ENCODE data around the gene FILIP1.
A peak's percentile ranks its signal among the peaks of the same experiment; 100 is the strongest.

Gene FILIP1

DNA sequence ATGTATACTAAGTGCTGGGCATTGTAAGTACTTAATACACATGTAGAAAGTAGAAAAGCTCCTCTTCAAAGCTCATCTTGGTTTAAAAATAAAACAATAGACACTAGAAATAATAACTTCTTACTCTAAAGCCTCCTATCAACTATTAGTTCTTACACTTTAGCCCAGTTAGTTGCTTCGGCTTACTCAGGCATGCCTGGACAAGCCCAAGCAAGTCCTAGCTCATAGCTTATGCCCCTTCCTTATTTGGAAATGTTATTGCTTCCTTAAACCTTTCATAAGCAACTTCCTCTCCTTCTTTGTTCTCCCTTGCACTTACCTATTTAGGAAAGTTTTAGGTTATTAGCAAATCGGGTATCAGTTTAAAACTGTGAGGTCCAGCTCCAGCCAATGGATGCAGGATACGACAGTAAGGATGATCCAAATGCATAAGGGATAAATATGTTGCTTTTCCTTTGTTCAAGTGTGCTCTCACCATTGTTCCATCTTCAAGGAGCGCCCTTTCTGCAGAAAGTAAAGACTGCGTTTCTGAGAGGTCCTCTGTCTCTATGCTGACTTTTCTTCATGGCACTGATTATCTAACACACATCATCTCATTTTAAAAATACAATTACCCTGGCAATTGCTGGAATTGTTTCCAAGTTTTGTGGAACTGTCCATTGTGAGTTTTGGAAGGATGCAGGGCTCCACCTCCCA lies 221.3 kb downstream of the FILIP1 start:
- no peak overlapping the region for H3K4me3 ChIP-seq (ENCODE audit: low read depth, low read length)
- POLR2A ChIA-PET = no interaction called here
- TF ChIP-seq, protein P1, sequence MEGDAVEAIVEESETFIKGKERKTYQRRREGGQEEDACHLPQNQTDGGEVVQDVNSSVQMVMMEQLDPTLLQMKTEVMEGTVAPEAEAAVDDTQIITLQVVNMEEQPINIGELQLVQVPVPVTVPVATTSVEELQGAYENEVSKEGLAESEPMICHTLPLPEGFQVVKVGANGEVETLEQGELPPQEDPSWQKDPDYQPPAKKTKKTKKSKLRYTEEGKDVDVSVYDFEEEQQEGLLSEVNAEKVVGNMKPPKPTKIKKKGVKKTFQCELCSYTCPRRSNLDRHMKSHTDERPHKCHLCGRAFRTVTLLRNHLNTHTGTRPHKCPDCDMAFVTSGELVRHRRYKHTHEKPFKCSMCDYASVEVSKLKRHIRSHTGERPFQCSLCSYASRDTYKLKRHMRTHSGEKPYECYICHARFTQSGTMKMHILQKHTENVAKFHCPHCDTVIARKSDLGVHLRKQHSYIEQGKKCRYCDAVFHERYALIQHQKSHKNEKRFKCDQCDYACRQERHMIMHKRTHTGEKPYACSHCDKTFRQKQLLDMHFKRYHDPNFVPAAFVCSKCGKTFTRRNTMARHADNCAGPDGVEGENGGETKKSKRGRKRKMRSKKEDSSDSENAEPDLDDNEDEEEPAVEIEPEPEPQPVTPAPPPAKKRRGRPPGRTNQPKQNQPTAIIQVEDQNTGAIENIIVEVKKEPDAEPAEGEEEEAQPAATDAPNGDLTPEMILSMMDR (IDR thresholded peaks at IDR 0.05; ENCODE audit: insufficient read depth, low read length, missing control alignments) = no peak
- CTCF ChIA-PET = interaction anchor here (1.1 to 2.7 kb wide), 5 partner anchors 8 to 274 kb away, joined by 3 to 8 read pairs (median 4); no protein-coding TSS in a partner anchor
- no peak for DNase-seq (ENCODE audit: low read depth, low spot score)

DNA sequence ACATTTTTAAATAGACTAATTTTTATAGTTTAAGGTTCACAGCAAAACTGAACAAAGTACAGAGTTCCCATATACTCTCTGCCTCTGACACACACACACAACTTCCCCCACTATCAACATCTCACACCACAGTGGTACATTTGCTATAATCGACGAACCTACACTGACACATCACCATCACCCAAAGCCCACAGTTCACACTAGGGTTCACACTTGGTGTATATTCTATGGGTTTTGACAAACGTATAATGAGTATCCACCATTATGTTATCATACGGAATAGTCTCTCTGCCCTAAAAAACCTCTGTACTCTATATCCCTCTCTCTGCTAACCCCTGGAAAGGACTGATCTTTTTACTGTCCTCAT lies 224.6 kb downstream of the FILIP1 start:
- CTCF ChIA-PET = interaction anchor here (1.3 to 4.5 kb wide), 8 partner anchors 11 to 278 kb away, joined by 5 to 86 read pairs (median 46); partner anchors contain the start of gene TMEM30A
- DNase-seq (ENCODE audit: low read depth, low spot score) = no peak
- POLR2A ChIA-PET = no interaction called here
- no peak overlapping the region for H3K4me3 ChIP-seq (ENCODE audit: low read depth, low read length)
- TF ChIP-seq, protein P1 (IDR thresholded peaks at IDR 0.05; ENCODE audit: insufficient read depth, low read length, missing control alignments) = no peak

DNA sequence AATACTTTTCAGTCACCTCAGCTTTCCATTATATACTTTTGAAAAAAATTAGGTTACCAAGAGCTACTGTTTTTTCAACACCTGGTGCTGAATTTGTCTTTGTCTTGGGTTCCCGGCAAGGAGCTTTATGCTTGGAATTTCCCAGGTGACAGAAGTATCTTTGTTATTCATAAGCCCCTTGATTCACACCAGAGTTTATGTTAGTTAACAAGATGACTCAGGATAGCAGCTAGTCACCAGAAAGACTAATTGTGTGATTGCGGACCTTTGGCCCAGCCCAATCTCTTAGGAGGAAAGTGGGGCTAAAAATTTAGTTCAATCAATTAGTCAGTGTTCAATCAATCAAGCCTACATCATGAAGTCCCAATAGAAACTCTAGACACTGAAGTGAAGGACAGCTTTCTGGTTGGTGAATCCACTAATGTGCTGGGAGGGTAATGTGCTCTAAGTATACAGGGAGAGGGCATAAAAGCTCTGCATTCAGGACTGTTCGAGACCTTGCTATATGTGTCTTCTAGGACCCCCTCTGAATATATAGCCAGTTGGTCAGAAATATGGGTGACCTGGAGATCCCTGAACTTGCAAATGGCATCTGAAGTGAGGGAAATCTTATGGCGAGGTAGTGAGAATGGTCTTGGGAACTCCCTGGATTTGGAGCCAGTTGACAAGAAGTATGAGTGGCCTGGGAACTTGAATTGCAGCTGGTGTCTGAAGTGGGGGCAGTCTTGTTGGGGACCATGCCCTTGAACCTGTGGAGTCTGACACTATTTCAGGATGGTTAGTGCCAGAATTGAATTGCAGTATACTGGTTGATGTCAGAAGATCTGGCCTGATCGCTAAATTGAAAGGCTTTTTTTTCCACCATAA lies 225.2 kb downstream of the FILIP1 start:
- no peak for DNase-seq (ENCODE audit: low read depth, low spot score)
- H3K4me3 ChIP-seq (ENCODE audit: low read depth, low read length) = no peak overlapping the region
- TF ChIP-seq, protein P1 (IDR thresholded peaks at IDR 0.05; ENCODE audit: insufficient read depth, low read length, missing control alignments) = no peak
- CTCF ChIA-PET = interaction anchor here (0.8 to 4.5 kb wide), 16 partner anchors 11 to 286 kb away, joined by 3 to 86 read pairs (median 14); partner anchors contain the start of genes COX7A2 and TMEM30A
- POLR2A ChIA-PET = interaction anchor here (1.2 kb wide), 1 partner anchor 24 kb away, joined by 3 read pairs; no protein-coding TSS in a partner anchor

DNA sequence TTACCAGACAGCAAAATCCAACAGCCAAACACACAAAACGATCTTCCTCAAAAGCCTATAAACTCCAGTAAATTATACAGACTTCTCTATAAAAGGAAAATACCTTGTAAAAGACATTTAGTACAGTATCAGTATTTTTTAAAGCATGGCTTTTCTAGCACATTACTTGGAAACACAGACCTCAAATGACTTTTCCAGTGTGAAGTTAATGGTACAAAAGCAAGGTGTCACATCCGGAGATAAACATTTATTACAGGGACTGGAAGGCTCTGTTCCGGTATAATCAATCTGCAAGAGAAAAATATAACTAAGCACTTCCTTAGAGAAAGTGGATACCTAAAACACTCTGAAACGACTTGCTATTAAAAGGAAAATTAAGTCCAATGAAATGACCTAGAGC lies 226.1 kb downstream of the FILIP1 start:
- POLR2A ChIA-PET = interaction anchor here (1.2 kb wide), 1 partner anchor 23 kb away, joined by 3 read pairs; no protein-coding TSS in a partner anchor
- CTCF ChIA-PET = interaction anchor here (0.6 to 4.5 kb wide), 41 partner anchors 8 to 1746 kb away, joined by 3 to 86 read pairs (median 6); partner anchors contain the start of genes COX7A2, EEF1A1, FILIP1 and TMEM30A
- TF ChIP-seq, protein P1 (IDR thresholded peaks at IDR 0.05; ENCODE audit: insufficient read depth, low read length, missing control alignments) = no peak
- H3K4me3 ChIP-seq (ENCODE audit: low read depth, low read length) = no peak overlapping the region
- DNase-seq (ENCODE audit: low read depth, low spot score) = no peak

DNA sequence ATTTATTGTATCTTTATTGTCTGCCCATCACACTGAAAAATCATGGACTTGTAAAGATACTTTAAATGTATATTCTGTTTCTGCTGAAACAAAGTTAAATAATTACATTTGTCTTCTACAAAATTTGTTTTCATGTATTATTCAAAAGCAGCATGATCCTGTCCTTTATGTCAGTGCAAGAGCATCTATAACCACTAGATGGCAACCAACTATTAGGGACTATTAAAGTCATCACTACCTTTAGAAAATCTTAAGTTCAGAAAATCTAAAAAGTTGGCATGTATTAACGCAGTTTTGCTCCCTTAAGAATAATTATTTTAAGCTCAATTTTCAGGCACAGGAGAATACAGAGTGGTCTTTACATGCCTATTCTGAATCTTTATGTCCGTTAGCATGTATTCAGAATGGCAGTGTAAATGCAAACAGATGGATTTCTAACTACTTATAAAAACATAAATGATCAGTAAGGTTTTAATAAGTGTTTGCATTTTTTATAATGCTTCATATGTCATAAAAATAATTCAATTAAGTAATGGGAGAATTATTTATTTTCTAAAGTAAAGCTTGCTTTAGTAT lies 226.8 kb downstream of the FILIP1 start:
- ChIA-PET POLR2A (no interaction called here), CTCF (interaction anchor here (0.6 to 4.5 kb wide), 43 partner anchors 9 to 1745 kb away, joined by 3 to 86 read pairs (median 5); partner anchors contain the start of genes COX7A2, EEF1A1, FILIP1 and TMEM30A)
- no peak for DNase-seq (ENCODE audit: low read depth, low spot score)
- H3K4me3 ChIP-seq (ENCODE audit: low read depth, low read length) = no peak overlapping the region
- TF ChIP-seq, protein P1 (IDR thresholded peaks at IDR 0.05; ENCODE audit: insufficient read depth, low read length, missing control alignments) = peak; percentile 54

Measured in AG04449 (cell line).